K562 (cell line): ENCODE data around the gene TMEM50B. TPM values are rescaled to one million over a fixed set of nuclear protein-coding genes. Genes with fewer than 3 reads are reported as not detected.

Experiments used
- BRCA1 ChIP-seq, 2 experiments: fragments of 450-650 bp in 1 of 2; sonication (generic) in 1 of 2; formaldehyde crosslinking in 1 of 2; IDR thresholded peaks; 2 replicates each; pipeline versions ENCODE4 v1.5.0 to v1.6.1; 2017 to 2020; ENCODE audit warnings: mild to moderate bottlenecking in 1 of 2, missing genetic modification reagents in 1 of 2
- BRD4 ChIP-seq: fragments of 200-600 bp; sonication (generic); IDR thresholded peaks from 2 replicates; pipeline ENCODE4 v1.6.1; 2017; ENCODE audit warnings: inconsistent platforms
- CHD7 ChIP-seq: fragments of 200-600 bp; sonication (generic); IDR thresholded peaks from one replicate; pipeline ENCODE4 v1.6.1; 2012; ENCODE audit warnings: mild to moderate bottlenecking, low read depth, low read length, inconsistent platforms
- E2F3 ChIP-seq: fragments of 250-450 bp; sonication (Bioruptor Pico); IDR thresholded peaks from 2 replicates; pipeline ENCODE4 v1.4.0; 2020; ENCODE audit warnings: mild to moderate bottlenecking
- FOS ChIP-seq: IDR thresholded peaks from 3 replicates; pipeline ENCODE4 v1.6.1; 2011; ENCODE audit not compliant: insufficient read length; ENCODE audit errors: extremely low read depth
- MEF2A ChIP-seq: IDR thresholded peaks from 2 replicates; pipeline ENCODE4 v1.6.1; 2011; ENCODE audit warnings: low read depth, mild to moderate bottlenecking, low read length, moderate library complexity; ENCODE audit not compliant: control insufficient read depth
- NCOR1 ChIP-seq: fragments of 450-650 bp; IDR thresholded peaks from 2 replicates; pipeline ENCODE4 v1.6.1; 2016; ENCODE audit warnings: mild to moderate bottlenecking, moderate library complexity
- PHB2 ChIP-seq: fragments of 450-650 bp; IDR thresholded peaks from 2 replicates; pipeline ENCODE4 v1.6.1; 2017; ENCODE audit warnings: low read depth
- POLR2A ChIP-seq: fragments of 450-650 bp; conservative IDR thresholded peaks from 2 replicates; pipeline ENCODE4 v1.6.1; 2016
- POLR2H ChIP-seq: IDR thresholded peaks from 2 replicates; pipeline ENCODE4 v1.6.1; 2016; ENCODE audit warnings: missing genetic modification characterization, low read depth, mild to moderate bottlenecking, control low read depth, missing compliant biosample characterization, moderate library complexity
- POU5F1 ChIP-seq: fragments of 150-350 bp; IDR thresholded peaks from 2 replicates; pipeline ENCODE4 v1.6.1; 2014; ENCODE audit warnings: borderline replicate concordance, low read length, low read depth, mild to moderate bottlenecking; ENCODE audit not compliant: partially characterized antibody
- RAD21 ChIP-seq, 2 experiments: fragments of 250-450 bp in 1 of 2; fragments of 450-650 bp in 1 of 2; sonication (Bioruptor Pico) in 1 of 2; formaldehyde crosslinking in 1 of 2; IDR thresholded peaks in 1 of 2; conservative IDR thresholded peaks in 1 of 2; 2 replicates each; pipeline versions ENCODE4 v1.4.0 to v1.8.0; 2020 to 2022; ENCODE audit warnings: mild to moderate bottlenecking in 2 of 2, moderate library complexity in 1 of 2
- RBBP5 ChIP-seq: fragments of 200-600 bp; sonication (generic); IDR thresholded peaks from 2 replicates; pipeline ENCODE4 v1.6.1; 2012; ENCODE audit warnings: borderline replicate concordance, mild to moderate bottlenecking, low read length, control low read depth, inconsistent platforms; ENCODE audit not compliant: insufficient read depth, poor library complexity, severe bottlenecking
- SMARCA5 ChIP-seq: fragments of 450-650 bp; IDR thresholded peaks from 2 replicates; pipeline ENCODE4 v1.6.1; 2016
- SMARCE1 ChIP-seq: fragments of 450-650 bp; IDR thresholded peaks from 2 replicates; pipeline ENCODE4 v1.7.1; 2016; ENCODE audit warnings: mild to moderate bottlenecking
- SREBF1 ChIP-seq: fragments of 150-350 bp; IDR thresholded peaks from 2 replicates; pipeline ENCODE4 v1.6.1; 2014; ENCODE audit warnings: antibody characterized with exemption, low read depth, low read length, borderline replicate concordance
- TBL1XR1 ChIP-seq, 2 experiments: IDR thresholded peaks; 2 replicates each; pipeline ENCODE4 v1.6.1; 2012; ENCODE audit warnings: improper control_type of control experiment in 2 of 2, low read length in 2 of 2, mild to moderate bottlenecking in 1 of 2
- YY1 ChIP-seq, 3 experiments: IDR thresholded peaks; 2 replicates each; pipeline ENCODE4 v1.6.1; 2011; ENCODE audit warnings: low read length in 2 of 3, mild to moderate bottlenecking in 2 of 3, moderate library complexity in 2 of 3, borderline replicate concordance in 1 of 3, control low read depth in 1 of 3, low read depth in 1 of 3; ENCODE audit not compliant: insufficient read depth in 3 of 3, insufficient replicate concordance in 2 of 3, control insufficient read depth in 1 of 3, insufficient read length in 1 of 3; ENCODE audit errors: extremely low read depth in 1 of 3
- polyA plus RNA-seq, 8 experiments: library from polyadenylated mRNA; depleted of rRNA in 4 of 8; stranded (reverse) in 5 of 8; unstranded in 3 of 8; fragments of >200 nt; fragmentation: Nextera tagmentation in 2 of 8; fragmentation: Illumina TruSeq in 1 of 8; extraction: Ambion mirVana in 2 of 8; extraction: Trizol in 1 of 8; gene quantifications; 2 replicates each; pipeline versions ENCODE4 v1.2.1 to v1.2.3, GENCODE V29; 2011 to 2014; ENCODE audit warnings: inconsistent platforms in 1 of 8, missing spikeins in 1 of 8
- total RNA-seq, 7 experiments: library from RNA; depleted of rRNA in 6 of 7; stranded (reverse); fragments of >200 nt in 6 of 7; fragmentation: Illumina TruSeq in 2 of 7; extraction: Trizol in 2 of 7; gene quantifications; 2 replicates each; pipeline versions ENCODE4 v1.2.1 to v1.2.3, GENCODE V29; 2011 to 2021; ENCODE audit warnings: low replicate concordance in 1 of 7

The TMEM50B gene
- total and polyA plus RNA-seq, 9 of the 15 experiments (the other 6 are each of a cell fraction or from before 2014, with no cell fraction given): 20.5 to 64.6 (median 28.9) TPM

GRCh38 chr21:33434770-33435360 is 44.9 kb downstream of the TMEM50B start (continued):
- no peak for TF ChIP-seq CHD7
- TF ChIP-seq SMARCA5: no peak
- TF ChIP-seq SMARCE1: peak; percentile 44; the same call in 1 of the 2 replicates
- no peak for TF ChIP-seq SREBF1
- no peak for TF ChIP-seq RAD21 (CRISPR knock-in tag; conservative IDR thresholded peaks at IDR 0.05 in 1 of 2, IDR thresholded peaks at IDR 0.05 in 1 of 2)
- no peak for TF ChIP-seq YY1 (IDR thresholded peaks at IDR 0.05; ENCODE audit: borderline replicate concordance in 1 of 3, control insufficient read depth in 1 of 3, extremely low read depth in 1 of 3, insufficient read depth in 3 of 3, insufficient read length in 1 of 3, insufficient replicate concordance in 2 of 3, low read depth in 1 of 3, low read length in 2 of 3)
- peak; percentile 23 for TF ChIP-seq FOS
- TF ChIP-seq POLR2A: no peak
- TF ChIP-seq BRD4: no peak
- no peak for TF ChIP-seq POU5F1
- TF ChIP-seq E2F3 (CRISPR knock-in tag): no peak
- TF ChIP-seq PHB2: no peak
- no peak for TF ChIP-seq POLR2H
- TF ChIP-seq MEF2A: peak; percentile 33; the same call in 1 of the 2 replicates
- 0 out of 2 replicates have a peak, but pooled peaks have one; percentile 11 for TF ChIP-seq NCOR1
- no peak for TF ChIP-seq BRCA1 (IDR thresholded peaks at IDR 0.05)
- no peak for TF ChIP-seq BRCA1 (CRISPR knock-in tag; IDR thresholded peaks at IDR 0.05)
- no peak for TF ChIP-seq TBL1XR1 (IDR thresholded peaks at IDR 0.05; ENCODE audit: low read length in 2 of 2)
- no peak for TF ChIP-seq RBBP5
